Stimulated activated memory B cell treated with anti-CD40 and anti-IgM and Interleukin-4, amounts not matched to agents 10 μg/mL and 1 μg/mL and 100 μg/mL, for 72 hours (primary cell): ENCODE measurements around the gene AFF2.

Experiments used
- ATAC-seq: fragments of 150-1000 bp; cut with Tn5 transposase; 2 replicates; pipeline ENCODE4 v1.10.0; 2021
- H3K27ac Mint-ChIP-seq: one replicate; pipeline ENCODE4 v1.8.0; 2022; ENCODE audit warnings: mild to moderate bottlenecking, mixed read lengths
- H3K27me3 Mint-ChIP-seq: one replicate; pipeline ENCODE4 v1.8.0; 2022; ENCODE audit warnings: mixed read lengths
- H3K36me3 Mint-ChIP-seq: one replicate; pipeline ENCODE4 v1.8.0; 2022; ENCODE audit warnings: mixed read lengths
- H3K4me1 Mint-ChIP-seq: one replicate; pipeline ENCODE4 v1.8.0; 2022; ENCODE audit warnings: mixed read lengths
- H3K4me3 Mint-ChIP-seq: one replicate; pipeline ENCODE4 v1.8.0; 2022; ENCODE audit warnings: mild to moderate bottlenecking, moderate library complexity, mixed read lengths
- H3K9me3 Mint-ChIP-seq: one replicate; pipeline ENCODE4 v1.8.0; 2022; ENCODE audit warnings: mixed read lengths

AFF2 gene

GRCh38 chrX:148774276-148774675, 273.9 kb downstream of the AFF2 start:
- peaks cover 17% of the 10 kb centered on the region for H3K9me3 Mint-ChIP-seq
- no peak overlapping the region for H3K4me3 Mint-ChIP-seq
- peaks cover 7% of the 10 kb centered on the region for H3K27me3 Mint-ChIP-seq
- no peak for ATAC-seq
- no peaks in the 10 kb centered on the region for H3K4me1 Mint-ChIP-seq
- no peak overlapping the region for H3K27ac Mint-ChIP-seq
- no peaks in the 10 kb centered on the region for H3K36me3 Mint-ChIP-seq

GRCh38 chrX:148784137-148784536, 283.7 kb downstream of the AFF2 start:
- ATAC-seq, result no peak
- H3K36me3 Mint-ChIP-seq, result no peaks in the 10 kb centered on the region
- no peaks in the 10 kb centered on the region for H3K27me3 Mint-ChIP-seq
- H3K4me3 Mint-ChIP-seq, result no peak overlapping the region
- H3K4me1 Mint-ChIP-seq, result no peaks in the 10 kb centered on the region
- H3K27ac Mint-ChIP-seq, result no peak overlapping the region
- H3K9me3 Mint-ChIP-seq, result peaks cover 1% of the 10 kb centered on the region

- Mint-ChIP-seq H3K27ac (no peak overlapping the region), H3K9me3 (no peaks in the 10 kb centered on the region), H3K36me3 (no peaks in the 10 kb centered on the region), H3K4me3 (peak overlapping the region; percentile 58), H3K4me1 (no peaks in the 10 kb centered on the region), H3K27me3 (no peaks in the 10 kb centered on the region)
- peak; percentile 61 for ATAC-seq
Observed at GRCh38 chrX:148784856-148785255, 284.4 kb downstream of the AFF2 start.

GRCh38 chrX:148785256-148785655, 284.8 kb downstream of the AFF2 start:
- ATAC-seq, result no peak
- no peaks in the 10 kb centered on the region for H3K36me3 Mint-ChIP-seq
- no peaks in the 10 kb centered on the region for H3K4me1 Mint-ChIP-seq
- no peak overlapping the region for H3K27ac Mint-ChIP-seq
- no peak overlapping the region for H3K4me3 Mint-ChIP-seq
- no peaks in the 10 kb centered on the region for H3K9me3 Mint-ChIP-seq
- H3K27me3 Mint-ChIP-seq, result no peaks in the 10 kb centered on the region

GRCh38 chrX:148788449-148788848, 288.0 kb downstream of the AFF2 start:
- H3K27ac Mint-ChIP-seq, result no peak overlapping the region
- H3K9me3 Mint-ChIP-seq, result no peaks in the 10 kb centered on the region
- no peaks in the 10 kb centered on the region for H3K4me1 Mint-ChIP-seq
- H3K4me3 Mint-ChIP-seq, result no peak overlapping the region
- no peaks in the 10 kb centered on the region for H3K36me3 Mint-ChIP-seq
- ATAC-seq, result no peak
- H3K27me3 Mint-ChIP-seq, result no peaks in the 10 kb centered on the region

GRCh38 chrX:148794350-148794749, 293.9 kb downstream of the AFF2 start:
- H3K9me3 Mint-ChIP-seq, result no peaks in the 10 kb centered on the region
- H3K27ac Mint-ChIP-seq, result no peak overlapping the region
- H3K4me1 Mint-ChIP-seq, result no peaks in the 10 kb centered on the region
- H3K4me3 Mint-ChIP-seq, result no peak overlapping the region
- no peak for ATAC-seq
- no peaks in the 10 kb centered on the region for H3K36me3 Mint-ChIP-seq
- H3K27me3 Mint-ChIP-seq, result no peaks in the 10 kb centered on the region

GRCh38 chrX:148804579-148805355, 304.4 kb downstream of the AFF2 start:
- Mint-ChIP-seq H3K27me3 (no peaks in the 10 kb centered on the region), H3K9me3 (no peaks in the 10 kb centered on the region), H3K4me1 (no peaks in the 10 kb centered on the region), H3K4me3 (no peak overlapping the region), H3K27ac (no peak overlapping the region), H3K36me3 (no peaks in the 10 kb centered on the region)
- no peak for ATAC-seq

- Mint-ChIP-seq H3K27me3 (no peaks in the 10 kb centered on the region), H3K9me3 (no peaks in the 10 kb centered on the region), H3K4me3 (no peak overlapping the region), H3K27ac (no peak overlapping the region), H3K36me3 (no peaks in the 10 kb centered on the region), H3K4me1 (no peaks in the 10 kb centered on the region)
- ATAC-seq, result no peak
Observed at GRCh38 chrX:148806145-148806870, 305.9 kb downstream of the AFF2 start.

GRCh38 chrX:148808833-148809232, 308.4 kb downstream of the AFF2 start:
- H3K4me1 Mint-ChIP-seq, result no peaks in the 10 kb centered on the region
- H3K27me3 Mint-ChIP-seq, result no peaks in the 10 kb centered on the region
- no peak overlapping the region for H3K27ac Mint-ChIP-seq
- no peaks in the 10 kb centered on the region for H3K36me3 Mint-ChIP-seq
- no peak for ATAC-seq
- no peaks in the 10 kb centered on the region for H3K9me3 Mint-ChIP-seq
- no peak overlapping the region for H3K4me3 Mint-ChIP-seq

- no peak overlapping the region for H3K4me3 Mint-ChIP-seq
- H3K9me3 Mint-ChIP-seq, result no peaks in the 10 kb centered on the region
- no peaks in the 10 kb centered on the region for H3K4me1 Mint-ChIP-seq
- no peaks in the 10 kb centered on the region for H3K27me3 Mint-ChIP-seq
- H3K27ac Mint-ChIP-seq, result no peak overlapping the region
- no peak for ATAC-seq
- H3K36me3 Mint-ChIP-seq, result no peaks in the 10 kb centered on the region
Observed at GRCh38 chrX:148811236-148811635, 310.8 kb downstream of the AFF2 start.

GRCh38 chrX:148813422-148813821, 313.0 kb downstream of the AFF2 start:
- no peak for ATAC-seq
- Mint-ChIP-seq H3K36me3 (no peaks in the 10 kb centered on the region), H3K4me3 (no peak overlapping the region), H3K4me1 (no peaks in the 10 kb centered on the region), H3K9me3 (peaks cover under 1% of the 10 kb centered on the region), H3K27me3 (no peaks in the 10 kb centered on the region), H3K27ac (no peak overlapping the region)

- Mint-ChIP-seq H3K4me3 (no peak overlapping the region), H3K27me3 (no peaks in the 10 kb centered on the region), H3K36me3 (no peaks in the 10 kb centered on the region), H3K27ac (no peak overlapping the region), H3K9me3 (peaks cover 3% of the 10 kb centered on the region), H3K4me1 (no peaks in the 10 kb centered on the region)
- ATAC-seq, result no peak
Observed at GRCh38 chrX:148813967-148814366, 313.6 kb downstream of the AFF2 start.

- H3K4me3 Mint-ChIP-seq, result no peak overlapping the region
- ATAC-seq, result no peak
- no peak overlapping the region for H3K27ac Mint-ChIP-seq
- H3K27me3 Mint-ChIP-seq, result no peaks in the 10 kb centered on the region
- H3K4me1 Mint-ChIP-seq, result no peaks in the 10 kb centered on the region
- no peaks in the 10 kb centered on the region for H3K36me3 Mint-ChIP-seq
- peaks cover 3% of the 10 kb centered on the region for H3K9me3 Mint-ChIP-seq
Observed at GRCh38 chrX:148815218-148815961, 315.0 kb downstream of the AFF2 start.

GRCh38 chrX:148823986-148824385, 323.6 kb downstream of the AFF2 start:
- Mint-ChIP-seq H3K27me3 (no peaks in the 10 kb centered on the region), H3K4me3 (no peak overlapping the region), H3K4me1 (no peaks in the 10 kb centered on the region), H3K9me3 (no peaks in the 10 kb centered on the region), H3K27ac (no peak overlapping the region), H3K36me3 (no peaks in the 10 kb centered on the region)
- ATAC-seq, result no peak

GRCh38 chrX:148825696-148826095, 325.3 kb downstream of the AFF2 start:
- peaks cover 5% of the 10 kb centered on the region for H3K9me3 Mint-ChIP-seq
- H3K27ac Mint-ChIP-seq, result no peak overlapping the region
- H3K4me3 Mint-ChIP-seq, result no peak overlapping the region
- no peaks in the 10 kb centered on the region for H3K36me3 Mint-ChIP-seq
- no peaks in the 10 kb centered on the region for H3K4me1 Mint-ChIP-seq
- H3K27me3 Mint-ChIP-seq, result no peaks in the 10 kb centered on the region
- no peak for ATAC-seq
